Measurements from ENCODE around the gene SLC10A6. TPM values are rescaled to one million over a fixed set of nuclear protein-coding genes. Genes with fewer than 3 reads are reported as not detected.

Gene SLC10A6
- total and polyA plus RNA-seq, 10 of the 15 experiments (the other 5 are each of a cell fraction or from before 2014, with no cell fraction given), result 0.05 TPM; not detected in 9

DNA sequence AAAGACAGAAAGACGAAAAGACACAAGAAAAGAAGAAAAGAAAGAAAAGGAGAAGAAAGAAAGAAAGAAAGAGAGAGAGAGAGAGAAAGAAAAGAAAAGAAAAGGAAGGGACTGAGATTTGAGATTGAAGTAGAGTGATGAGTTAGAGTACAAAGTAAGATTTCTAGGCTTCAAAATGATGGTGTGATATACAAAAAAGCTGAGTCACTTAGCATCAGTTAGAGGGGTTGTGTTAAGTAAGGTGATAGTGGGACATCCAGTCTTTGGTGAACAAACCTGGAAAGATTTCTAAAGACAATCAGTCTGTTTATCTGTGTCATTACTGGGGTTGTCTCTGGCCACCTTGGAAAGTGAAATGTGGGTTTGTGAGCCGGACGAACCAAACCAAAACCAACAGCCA, 13.5 kb downstream of the SLC10A6 start:
- ChIA-PET SMC1A (ENCODE audit: uncharacterized antibody, unreplicated experiment) (no interaction called here), RAD21 (ENCODE audit: unreplicated experiment) (no interaction called here), POLR2A (no interaction called here), CTCF (interaction anchor here (1.2 kb wide), 1 partner anchor 339 kb away, joined by 3 read pairs; no protein-coding TSS in a partner anchor)
- no peak overlapping the region for H3K27ac ChIP-seq (ENCODE audit: control insufficient read depth, insufficient read depth)
- ATAC-seq, result no peak
- TF ChIP-seq, protein P1, sequence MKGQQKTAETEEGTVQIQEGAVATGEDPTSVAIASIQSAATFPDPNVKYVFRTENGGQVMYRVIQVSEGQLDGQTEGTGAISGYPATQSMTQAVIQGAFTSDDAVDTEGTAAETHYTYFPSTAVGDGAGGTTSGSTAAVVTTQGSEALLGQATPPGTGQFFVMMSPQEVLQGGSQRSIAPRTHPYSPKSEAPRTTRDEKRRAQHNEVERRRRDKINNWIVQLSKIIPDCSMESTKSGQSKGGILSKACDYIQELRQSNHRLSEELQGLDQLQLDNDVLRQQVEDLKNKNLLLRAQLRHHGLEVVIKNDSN (IDR thresholded peaks at IDR 0.05; ENCODE audit: borderline replicate concordance, extremely low read length, insufficient read depth, low read depth, low read length), result no peak
- TF ChIP-seq POU2F2 (IDR thresholded peaks at IDR 0.05; ENCODE audit: borderline replicate concordance, low read depth, low read length), result no peak
- TF ChIP-seq GATAD2B (conservative IDR thresholded peaks at IDR 0.05; ENCODE audit: low read depth), result no peak
- TF ChIP-seq, protein P2, sequence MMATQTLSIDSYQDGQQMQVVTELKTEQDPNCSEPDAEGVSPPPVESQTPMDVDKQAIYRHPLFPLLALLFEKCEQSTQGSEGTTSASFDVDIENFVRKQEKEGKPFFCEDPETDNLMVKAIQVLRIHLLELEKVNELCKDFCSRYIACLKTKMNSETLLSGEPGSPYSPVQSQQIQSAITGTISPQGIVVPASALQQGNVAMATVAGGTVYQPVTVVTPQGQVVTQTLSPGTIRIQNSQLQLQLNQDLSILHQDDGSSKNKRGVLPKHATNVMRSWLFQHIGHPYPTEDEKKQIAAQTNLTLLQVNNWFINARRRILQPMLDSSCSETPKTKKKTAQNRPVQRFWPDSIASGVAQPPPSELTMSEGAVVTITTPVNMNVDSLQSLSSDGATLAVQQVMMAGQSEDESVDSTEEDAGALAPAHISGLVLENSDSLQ (IDR thresholded peaks at IDR 0.05), result no peak
- no peak for TF ChIP-seq BACH1 (IDR thresholded peaks at IDR 0.05; ENCODE audit: borderline replicate concordance)
- no peak for TF ChIP-seq SUZ12 (IDR thresholded peaks at IDR 0.05; ENCODE audit: unreplicated experiment)
- no peaks in the 10 kb centered on the region for H3K79me2 ChIP-seq (ENCODE audit: control insufficient read depth, insufficient read depth, low read length)
- H3K4me1 ChIP-seq (ENCODE audit: control insufficient read depth, insufficient read depth, low read length), result no peaks in the 10 kb centered on the region
- no peak overlapping the region for H3K9ac ChIP-seq (ENCODE audit: control insufficient read depth, insufficient read depth, low read length)
- H3K36me3 ChIP-seq (ENCODE audit: control insufficient read depth in 2 of 2, insufficient read depth in 2 of 2, low read length in 1 of 2), result no peaks in the 10 kb centered on the region
- no peaks in the 10 kb centered on the region for H3K27me3 ChIP-seq (replicated peaks in 1 of 2; ENCODE audit: control insufficient read depth in 2 of 2, insufficient read depth in 2 of 2, low read length in 1 of 2)
- no peak for DNase-seq (ENCODE audit: low read depth, low spot score)
- H2AFZ ChIP-seq (ENCODE audit: control insufficient read depth, low read depth, low read length), result no peak overlapping the region
- H4K20me1 ChIP-seq (ENCODE audit: control insufficient read depth, insufficient read depth), result no peaks in the 10 kb centered on the region
- in situ Hi-C loops (cut with MboI), result no loop called here
- no peak overlapping the region for H3K4me2 ChIP-seq (ENCODE audit: control insufficient read depth, insufficient read depth)
- intact Hi-C loops (cut with micrococcal nuclease; ENCODE audit: unreplicated experiment), result no loop called here
- no peaks in the 10 kb centered on the region for H3K9me3 ChIP-seq (replicated peaks; ENCODE audit: control insufficient read depth, insufficient read depth, low read length)
- WGBS (ENCODE audit: insufficient coverage, insufficient replicate concordance, low lambda C conversion rate, missing lambda C conversion rate), result 35% methylated on average over 3 of the region's 3 CpGs
- no peak overlapping the region for H3K4me3 ChIP-seq
- BruUV-seq (replicated peaks), result no TSS peak
- FAIRE-seq, result no peak
